HS-5 (cell line): ENCODE measurements around the gene USP9X.
"Not testable (repeated sequence)": the region's sequence is repeated elsewhere in the genome, so short reads cannot be mapped to it uniquely, and the experiment has no call there.

Source experiments
- DNase-seq: peaks from one replicate; pipeline ENCODE4 v3.0.0-alpha.2; 2012; ENCODE audit warnings: low read depth

The USP9X gene

DNA sequence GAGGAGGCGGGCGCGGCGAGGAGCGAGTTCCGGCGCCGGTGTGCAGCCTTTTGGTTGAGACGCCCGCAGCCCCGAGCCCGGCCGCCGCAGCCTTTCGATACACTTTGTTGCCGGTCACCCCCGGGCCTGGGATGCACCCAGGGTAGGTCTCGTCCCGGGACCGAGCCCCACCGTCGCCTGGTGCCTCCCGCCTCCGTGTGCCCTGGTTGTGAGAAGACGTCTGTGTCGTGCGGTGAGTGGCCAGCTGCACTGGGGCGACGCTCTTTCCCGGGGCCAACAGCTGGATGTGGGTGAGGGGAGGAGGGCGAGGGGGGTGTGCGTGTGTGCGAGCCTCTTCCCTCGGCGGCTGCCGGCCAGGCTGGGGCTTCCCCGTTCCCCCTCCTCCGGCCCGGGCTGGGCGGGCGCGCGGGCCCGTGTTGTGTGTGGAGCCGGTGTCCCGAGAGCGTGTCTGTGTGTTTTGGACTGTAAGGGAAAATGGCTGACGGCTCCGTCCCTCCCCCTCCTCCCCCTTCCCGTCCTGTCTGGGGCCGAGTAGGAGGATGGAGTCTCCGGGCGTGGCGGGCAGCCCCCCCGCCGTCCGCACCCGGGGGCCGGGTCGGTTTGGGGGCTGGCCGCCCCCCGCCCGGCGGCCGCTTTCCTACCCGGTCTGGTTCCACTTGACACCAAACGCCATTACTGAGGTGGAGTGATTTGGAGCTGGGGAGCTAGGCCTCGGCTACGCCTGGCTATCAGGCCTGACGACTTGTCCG, 807 bp downstream of the USP9X start:
- no peak for DNase-seq

- DNase-seq: no peak
These were observed 1.3 kb downstream of the USP9X start for GRCh38 chrX:41086627-41086932.

- DNase-seq: no peak
These were observed 2.0 kb downstream of the USP9X start for GRCh38 chrX:41087201-41087600.

DNA sequence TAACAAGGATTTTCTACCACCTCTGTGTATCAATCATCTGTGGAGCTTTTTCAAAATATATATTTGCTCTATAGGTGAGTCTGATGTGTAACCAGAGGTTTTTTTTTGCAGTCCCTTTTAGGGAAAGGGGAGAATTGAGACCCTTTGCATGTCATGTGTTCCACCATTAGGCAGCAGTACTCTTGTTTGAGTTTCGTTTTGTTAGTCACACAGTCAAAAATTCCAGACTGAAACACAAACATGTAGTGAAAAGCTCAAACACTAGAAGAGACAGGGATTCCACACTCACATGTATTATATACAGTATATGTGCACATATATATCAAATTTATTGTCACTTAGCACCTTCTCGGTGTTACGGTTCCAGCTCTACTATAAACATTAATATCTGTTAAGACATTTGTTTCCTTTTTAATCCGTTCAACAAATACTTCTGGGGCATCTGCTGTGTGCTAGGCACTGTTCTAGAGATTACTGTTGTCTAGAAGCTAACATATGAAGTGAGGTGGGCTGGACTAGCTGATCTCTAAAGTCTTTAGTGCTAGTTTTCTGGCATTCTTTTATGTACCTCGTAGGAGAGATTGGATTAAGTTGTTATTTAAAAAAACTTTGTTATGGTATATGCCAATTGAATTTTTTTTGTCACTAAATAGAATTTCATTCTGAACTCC, 5.5 kb downstream of the USP9X start:
- DNase-seq: no peak

- no peak for DNase-seq
These were observed 7.5 kb downstream of the USP9X start for GRCh38 chrX:41092776-41093175.

- DNase-seq: no peak
These were observed 9.9 kb downstream of the USP9X start for GRCh38 chrX:41095174-41095573.

GRCh38 chrX:41095908-41096307, 10.7 kb downstream of the USP9X start:
- no peak for DNase-seq

DNA sequence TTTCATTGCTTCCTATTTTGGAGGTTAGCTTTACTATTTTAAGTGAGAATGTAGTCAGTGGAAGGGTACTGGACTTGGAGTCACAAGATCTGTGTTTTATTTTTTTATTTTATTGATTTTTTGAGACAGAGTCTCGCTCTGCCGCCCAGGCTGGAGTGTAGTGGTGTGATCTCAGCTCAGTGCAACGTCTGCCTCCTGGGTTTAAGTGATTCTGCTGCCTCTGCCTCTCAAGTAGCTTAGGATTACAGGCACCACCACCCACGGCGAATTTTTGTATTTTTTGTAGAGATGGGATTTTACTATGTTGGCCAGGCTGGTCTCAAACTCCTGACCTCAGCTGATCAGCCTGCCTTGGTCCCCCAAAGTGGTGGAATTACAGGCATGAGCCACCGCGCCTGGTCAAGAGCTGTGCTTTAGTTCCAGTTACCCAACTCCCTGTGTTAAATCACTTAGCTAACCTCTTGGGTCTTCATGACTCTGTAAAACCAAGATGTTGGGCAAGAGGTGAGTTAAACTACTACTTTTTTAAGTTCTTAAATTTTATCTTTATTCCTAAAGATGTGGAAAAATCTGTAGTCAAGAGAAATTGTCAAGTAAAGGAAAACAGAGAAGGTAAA, 11.2 kb downstream of the USP9X start:
- DNase-seq: no peak

GRCh38 chrX:41097326-41097725, 12.1 kb downstream of the USP9X start:
- no peak for DNase-seq

GRCh38 chrX:41100200-41100599, 15.0 kb downstream of the USP9X start:
- DNase-seq: no peak

GRCh38 chrX:41100819-41101218, 15.6 kb downstream of the USP9X start:
- no peak for DNase-seq

DNA sequence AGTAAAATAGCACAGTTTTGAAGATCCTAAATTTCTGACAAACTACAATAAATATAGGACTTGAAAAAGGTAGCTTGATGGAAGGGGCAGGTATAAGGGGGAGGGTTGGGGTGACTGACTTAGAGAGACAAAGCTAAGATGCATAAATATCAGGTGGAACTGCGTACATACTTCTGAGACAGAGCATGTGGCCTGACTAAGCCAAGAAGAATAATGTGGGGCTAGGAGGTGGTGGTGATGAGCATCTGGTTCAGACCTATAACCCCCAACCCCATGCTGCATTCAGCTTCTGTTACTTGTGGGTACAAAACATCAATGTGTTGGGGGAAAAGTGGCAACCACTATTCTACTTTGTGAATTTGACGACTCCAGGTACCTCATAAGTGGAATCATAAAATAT, 19.8 kb downstream of the USP9X start:
- no peak for DNase-seq

DNA sequence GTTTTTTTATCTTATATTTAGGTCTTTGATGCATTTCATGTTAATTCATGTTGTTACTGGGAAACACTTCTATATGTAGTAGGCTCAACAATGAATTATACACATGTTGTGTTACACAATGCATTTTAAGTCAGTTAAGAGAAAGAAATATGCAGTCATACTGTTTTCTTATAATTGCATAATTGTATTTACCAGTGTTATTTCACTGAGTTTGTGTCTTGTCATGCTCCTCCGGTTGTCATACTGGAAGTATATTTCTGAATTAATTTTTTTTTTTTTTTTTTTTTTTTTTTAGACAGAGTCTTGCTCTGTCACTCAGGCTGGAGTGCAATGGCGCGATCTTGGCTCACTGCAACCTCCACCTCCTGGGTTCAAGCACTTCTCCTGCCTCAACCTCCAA, 21.0 kb downstream of the USP9X start:
- DNase-seq: not testable (repeated sequence)

GRCh38 chrX:41108007-41108406, 22.8 kb downstream of the USP9X start:
- DNase-seq: no peak

DNA sequence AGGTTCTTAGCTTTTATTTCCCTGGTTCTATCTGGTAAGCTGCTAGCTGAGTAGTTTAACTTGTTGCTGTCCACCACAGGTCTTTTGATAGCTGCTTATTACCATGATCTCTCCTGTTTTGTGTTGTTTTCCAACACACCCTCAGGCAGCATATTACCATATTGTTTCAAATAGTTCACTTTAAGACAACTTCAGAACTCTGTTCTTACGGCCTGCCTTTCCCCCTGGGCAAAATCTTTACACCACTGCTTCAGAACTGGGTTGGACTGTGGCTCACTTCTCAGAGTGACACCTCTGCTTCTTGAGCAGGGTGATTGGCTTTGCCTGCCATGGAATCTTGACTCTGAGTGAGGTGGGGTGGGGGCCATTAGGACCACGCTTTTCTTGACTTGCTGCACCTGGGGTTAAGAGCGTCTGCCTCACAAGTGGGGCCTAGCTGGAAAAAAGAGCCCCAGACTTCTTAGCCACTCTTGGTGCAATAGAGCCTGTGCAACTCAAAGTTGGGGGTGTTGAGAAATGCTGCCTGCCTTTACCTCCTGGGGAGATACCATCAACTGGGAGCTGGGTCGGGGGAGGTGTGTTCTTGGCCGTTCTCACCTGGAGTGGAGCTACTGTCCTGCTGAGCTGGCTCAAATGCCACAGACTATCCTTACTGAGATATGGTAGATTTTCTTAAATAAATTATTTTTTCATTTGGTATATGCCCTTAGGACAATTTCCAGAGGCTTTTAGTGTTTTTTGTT, 23.4 kb downstream of the USP9X start:
- no peak for DNase-seq

GRCh38 chrX:41110801-41111625, 25.8 kb downstream of the USP9X start:
- DNase-seq: no peak

DNA sequence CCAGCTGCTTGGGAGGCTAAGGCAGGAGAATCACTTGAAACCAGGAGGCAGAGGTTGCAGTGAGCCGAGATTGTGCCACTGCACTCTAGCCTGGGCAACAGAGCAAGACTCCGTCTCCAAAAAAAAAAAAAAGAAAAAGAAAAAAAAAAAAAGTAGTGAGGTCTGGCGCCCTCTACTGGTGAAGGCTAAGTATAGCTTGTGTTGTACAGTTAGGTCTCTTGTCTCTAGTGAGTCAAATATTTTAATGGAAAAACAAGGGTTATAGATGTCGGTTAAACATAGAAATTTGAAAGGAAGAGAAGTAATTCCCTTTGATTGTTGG, 29.8 kb downstream of the USP9X start:
- DNase-seq: not testable (repeated sequence)

GRCh38 chrX:41116948-41117347, 31.7 kb downstream of the USP9X start:
- no peak for DNase-seq

- no peak for DNase-seq
These were observed 32.9 kb downstream of the USP9X start for GRCh38 chrX:41118156-41118555.

GRCh38 chrX:41119803-41120202, 34.6 kb downstream of the USP9X start:
- no peak for DNase-seq

GRCh38 chrX:41121766-41122165, 36.5 kb downstream of the USP9X start:
- DNase-seq: no peak

DNA sequence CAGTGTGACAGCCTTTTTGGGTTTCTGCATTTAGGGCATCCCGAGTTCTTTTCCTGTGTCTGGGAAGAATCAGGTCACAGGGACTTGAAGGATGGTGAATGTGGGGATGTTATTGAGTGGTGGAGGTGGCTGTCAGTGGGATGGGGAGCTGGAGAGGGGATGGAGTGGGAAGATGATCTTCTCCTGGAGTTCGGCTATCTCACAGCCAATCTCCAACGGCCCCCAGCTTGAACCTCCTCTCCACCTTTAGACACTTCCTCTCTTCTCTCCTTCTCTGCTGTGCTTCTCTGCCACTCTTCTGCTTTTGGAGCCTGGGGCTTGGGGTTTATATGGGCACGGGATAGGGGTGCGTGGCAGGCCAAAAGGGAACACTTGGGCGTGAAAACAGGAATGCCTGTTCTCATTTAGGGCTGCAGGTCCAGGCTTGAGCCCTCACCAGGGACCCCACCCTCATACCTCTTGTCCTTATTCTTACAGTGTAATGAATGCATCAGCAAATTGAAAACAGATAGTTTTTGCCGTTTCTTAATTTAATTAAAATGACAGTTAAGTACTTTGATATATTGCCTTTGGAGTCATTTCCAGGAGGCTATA, 37.5 kb downstream of the USP9X start:
- DNase-seq: no peak
